Left forelimb (tissue), 1 donor: ENCODE data around the gene ARID1A.

Source experiments
- DNase-seq: peaks from one replicate; pipeline ENCODE4 v3.0.0-alpha.2; 2018; ENCODE audit warnings: low spot score

The ARID1A gene

DNA sequence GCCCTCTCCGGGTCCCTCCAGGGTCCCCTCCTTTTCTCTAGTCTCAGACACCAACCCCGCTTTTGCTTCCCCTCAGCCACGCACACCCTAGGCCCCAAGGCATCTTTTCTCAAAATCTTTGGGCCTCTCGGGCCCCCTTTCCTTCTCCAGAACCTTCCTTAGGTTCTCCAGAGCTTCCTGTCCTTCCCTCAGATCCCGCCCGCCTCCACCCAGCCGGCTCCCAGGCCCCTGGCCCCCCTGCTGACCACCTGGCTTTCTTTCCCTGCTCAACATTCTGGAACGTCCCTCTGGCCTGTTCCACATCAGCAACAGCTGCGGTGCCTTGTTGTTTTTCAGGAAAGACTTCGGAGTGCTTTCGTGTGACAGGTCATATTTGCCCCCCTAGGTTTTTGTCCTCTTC, 131.8 kb downstream of the ARID1A start:
- no peak for DNase-seq

DNA sequence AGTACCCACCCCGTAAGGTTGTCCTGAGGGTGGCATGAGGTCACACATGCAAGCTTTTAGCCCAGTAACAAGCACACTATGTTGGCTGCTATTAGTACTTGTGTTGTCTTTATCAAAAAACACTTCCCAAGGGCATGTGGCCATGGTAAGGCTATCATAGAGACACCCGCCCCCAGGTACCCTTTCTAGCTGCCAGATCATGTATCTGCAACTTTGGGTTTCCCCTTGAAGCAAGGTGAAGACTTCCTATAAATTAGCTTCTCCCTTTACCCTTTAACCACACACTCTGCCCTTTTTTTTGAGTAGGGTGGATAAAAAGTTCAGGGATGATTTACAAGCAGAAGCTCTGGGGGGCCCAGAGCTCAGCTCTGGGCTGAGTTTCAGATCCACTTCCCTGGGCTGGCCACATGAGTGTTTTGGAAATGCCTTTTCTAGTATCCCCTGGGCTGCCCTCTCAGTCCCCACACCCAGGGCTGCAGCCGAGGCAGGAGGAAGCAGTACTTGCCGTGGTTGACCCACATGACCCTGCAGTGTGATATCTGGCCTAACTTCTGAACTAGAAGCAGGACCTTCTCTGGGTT, 132.7 kb downstream of the ARID1A start:
- DNase-seq, result no peak

- DNase-seq, result no peak
Measured at GRCh38 chr1:26829184-26829911, 133.5 kb downstream of the ARID1A start.

- no peak for DNase-seq
Measured at GRCh38 chr1:26831059-26831458, 135.2 kb downstream of the ARID1A start.
